ENCODE measurements around the gene C1QTNF9B. TPM values are rescaled to one million over a fixed set of nuclear protein-coding genes. Genes with fewer than 3 reads are reported as not detected.
A peak's percentile ranks its signal among the peaks of the same experiment; 100 is the strongest.

C1QTNF9B gene
- total RNA-seq, 1 donor from 2014 or later = not detected

- no peak for DNase-seq (ENCODE audit: low read depth)
Measured at GRCh38 chr13:23859455-23859854, 37.8 kb downstream of the C1QTNF9B start.

DNA sequence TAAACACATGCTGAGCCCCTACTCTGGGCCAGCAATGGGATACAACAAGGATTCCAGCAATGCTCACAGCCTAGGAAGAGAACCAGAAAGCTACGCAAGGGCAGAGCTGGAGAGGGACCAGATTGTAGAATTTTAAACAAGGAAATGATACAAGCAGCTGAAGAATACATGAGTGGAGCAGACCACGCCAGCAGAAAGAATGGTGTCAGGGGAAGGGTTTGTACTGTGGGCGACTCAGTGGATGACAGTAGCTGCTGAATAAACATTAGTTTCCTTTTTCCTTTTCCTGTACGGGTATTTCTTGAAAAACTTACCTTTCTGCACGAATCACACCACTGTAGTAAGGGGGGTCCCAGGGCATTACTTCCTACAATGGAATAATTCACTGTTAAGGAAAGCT is 38.8 kb downstream of the C1QTNF9B start:
- no peak for DNase-seq (ENCODE audit: low read depth)

DNA sequence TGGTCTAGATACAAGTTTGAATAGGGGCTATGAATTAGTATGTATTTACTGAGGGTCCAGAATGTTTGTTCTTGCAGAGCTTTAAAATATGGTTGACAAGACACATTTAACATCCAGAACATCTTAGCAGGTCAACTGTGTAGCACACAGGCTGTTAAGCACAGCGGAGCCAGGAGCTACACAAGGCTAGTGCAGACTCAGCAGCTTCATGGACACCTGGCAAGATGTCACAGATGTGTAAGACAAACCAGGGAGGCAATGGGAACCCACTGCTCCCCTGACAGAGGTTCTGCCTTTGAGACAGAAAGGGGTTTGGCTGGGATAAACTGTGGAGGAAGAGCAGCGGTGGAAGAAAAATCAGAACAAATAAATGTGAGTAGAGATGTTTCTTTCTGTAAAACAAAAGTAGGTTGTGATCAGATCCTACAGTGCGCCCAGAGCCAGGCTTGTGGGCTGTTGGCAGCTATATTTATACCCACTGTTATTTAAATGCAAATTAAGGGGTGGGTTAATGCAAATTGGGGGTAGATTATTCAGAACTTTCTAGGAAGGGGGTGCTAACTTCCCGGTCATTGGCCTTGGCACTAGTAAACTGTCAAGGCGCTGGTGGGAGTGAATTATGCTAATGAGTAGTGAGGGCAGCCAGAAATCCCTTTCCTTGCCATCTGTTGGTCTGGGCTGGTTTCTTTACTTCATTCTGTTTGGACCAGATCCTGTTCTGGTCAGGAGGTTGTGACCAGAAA is 41.1 kb downstream of the C1QTNF9B start:
- DNase-seq (ENCODE audit: low read depth) = peak; percentile 15

DNA sequence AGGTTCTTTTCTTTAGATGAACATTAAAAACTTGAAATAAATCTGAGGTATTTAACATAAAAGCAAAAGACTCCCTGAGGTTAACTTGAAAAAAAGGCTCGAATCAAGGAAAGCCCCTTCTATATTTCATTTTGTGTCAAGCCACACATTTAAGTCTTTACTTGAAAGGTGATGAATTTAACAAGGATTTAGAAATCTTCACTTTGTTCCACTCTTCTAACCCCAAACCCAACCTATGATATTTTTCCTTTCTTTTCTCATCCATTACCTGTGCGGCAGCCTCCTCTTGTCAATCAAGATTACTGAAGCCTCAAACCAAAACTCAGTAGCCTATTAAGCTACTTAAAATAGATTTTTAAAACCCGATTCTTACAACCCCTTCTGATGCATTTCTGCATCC is 41.9 kb downstream of the C1QTNF9B start:
- no peak for DNase-seq (ENCODE audit: low read depth)

DNA sequence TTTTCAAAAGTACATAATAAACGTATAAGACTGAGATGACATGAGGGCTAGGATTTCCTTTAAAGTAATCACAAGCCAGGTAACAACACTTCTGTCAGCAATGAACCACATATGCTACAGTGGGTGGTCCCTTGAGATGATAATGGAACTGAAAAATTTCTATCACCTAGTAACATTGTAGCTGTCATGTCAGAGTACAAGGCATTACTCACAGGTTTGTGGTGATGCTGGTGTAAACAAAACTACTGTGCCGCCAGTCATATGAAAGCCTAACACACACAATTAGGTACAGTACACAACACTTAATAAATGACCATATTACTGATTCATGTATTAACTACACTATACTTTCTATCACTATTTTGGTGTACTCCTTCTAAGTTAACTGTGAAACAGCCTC is 45.0 kb downstream of the C1QTNF9B start:
- DNase-seq (ENCODE audit: low read depth) = no peak

- no peak for DNase-seq (ENCODE audit: low read depth)
Measured at GRCh38 chr13:23851106-23851505, 46.2 kb downstream of the C1QTNF9B start.

DNA sequence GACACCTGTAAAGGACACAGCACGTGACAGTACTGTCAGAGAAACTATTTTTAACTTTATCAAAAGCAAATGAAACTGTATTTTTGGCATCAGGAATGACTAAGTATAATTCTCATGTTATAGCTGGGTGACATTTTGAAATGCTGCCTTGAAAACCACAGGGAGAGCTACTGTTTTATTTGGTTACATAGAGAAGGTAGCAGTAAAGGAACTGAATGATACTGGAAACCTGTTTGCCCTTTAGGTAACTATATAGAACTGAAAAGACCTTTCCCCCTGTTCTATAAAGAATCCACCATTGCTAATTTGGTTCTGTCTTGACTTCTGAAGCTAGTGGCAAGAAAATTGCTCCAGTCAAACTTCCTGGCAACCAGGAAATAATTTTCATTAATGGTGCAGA is 47.2 kb downstream of the C1QTNF9B start:
- no peak for DNase-seq (ENCODE audit: low read depth)

DNA sequence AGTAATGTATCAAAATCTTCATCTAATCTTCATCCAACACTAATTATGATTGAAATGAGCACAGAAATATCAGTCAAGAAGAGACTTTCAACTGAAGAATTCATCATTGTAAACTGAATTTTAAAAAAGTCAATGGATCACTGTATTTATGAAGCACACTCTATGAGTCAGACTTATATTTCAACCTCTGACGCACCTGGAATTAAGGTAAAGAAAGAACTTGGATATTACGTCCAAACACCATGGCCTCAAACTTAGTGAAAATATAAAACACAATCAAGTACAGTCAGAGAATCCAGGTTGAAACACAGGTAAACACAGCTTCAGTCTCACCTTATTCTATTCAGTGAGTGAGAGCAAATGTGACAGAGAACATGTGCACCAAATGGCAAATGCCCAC is 47.6 kb downstream of the C1QTNF9B start:
- DNase-seq (ENCODE audit: low read depth) = no peak

DNA sequence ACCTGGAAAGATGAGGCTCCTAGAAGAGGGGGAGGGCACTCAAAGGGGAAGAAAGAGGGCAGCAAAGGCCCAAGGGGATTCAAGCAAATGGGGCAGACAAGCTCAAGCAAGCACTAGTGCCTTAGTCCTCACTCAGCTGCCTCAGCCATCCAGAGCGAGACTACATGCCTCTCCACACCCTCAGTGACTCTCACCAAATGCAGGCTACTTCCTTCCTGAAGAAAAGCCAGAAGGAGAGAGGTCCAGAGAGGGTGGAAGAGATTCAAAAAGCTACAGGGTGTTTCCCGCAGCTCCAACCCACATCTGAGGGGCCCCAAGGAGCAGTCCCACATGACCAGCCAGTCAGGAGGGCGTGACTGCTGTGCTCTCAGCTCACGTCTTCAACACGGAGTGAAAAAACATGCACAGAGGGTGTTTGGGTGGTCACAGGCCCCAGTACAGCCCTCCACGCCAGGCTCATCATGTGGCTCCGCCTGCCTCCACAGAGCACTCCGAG is 48.6 kb downstream of the C1QTNF9B start:
- DNase-seq (ENCODE audit: low read depth) = no peak

GRCh38 chr13:23848019-23848418 is 49.3 kb downstream of the C1QTNF9B start:
- no peak for DNase-seq (ENCODE audit: low read depth)

DNA sequence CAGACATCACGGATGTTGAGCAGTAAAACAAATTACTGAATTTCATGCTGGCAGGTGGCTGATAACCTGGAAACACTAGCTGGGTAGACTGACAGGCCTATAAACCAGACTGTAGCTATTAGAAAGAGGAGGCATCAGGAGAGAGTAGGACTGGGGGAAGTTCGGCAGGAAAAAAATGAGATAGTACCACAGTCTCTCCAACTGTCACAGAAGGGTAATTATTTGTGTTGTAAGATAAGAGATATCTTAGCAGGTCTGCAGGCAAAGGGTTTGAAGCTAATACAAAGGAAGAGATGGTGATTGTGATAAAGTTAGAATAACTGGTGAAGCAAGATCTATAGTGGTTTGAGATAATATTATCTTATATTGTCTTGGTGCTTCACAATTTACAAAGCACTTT is 49.8 kb downstream of the C1QTNF9B start:
- no peak for DNase-seq (ENCODE audit: low read depth)

- DNase-seq (ENCODE audit: low read depth) = no peak
Measured at GRCh38 chr13:23845105-23845725, 52.1 kb downstream of the C1QTNF9B start.

DNA sequence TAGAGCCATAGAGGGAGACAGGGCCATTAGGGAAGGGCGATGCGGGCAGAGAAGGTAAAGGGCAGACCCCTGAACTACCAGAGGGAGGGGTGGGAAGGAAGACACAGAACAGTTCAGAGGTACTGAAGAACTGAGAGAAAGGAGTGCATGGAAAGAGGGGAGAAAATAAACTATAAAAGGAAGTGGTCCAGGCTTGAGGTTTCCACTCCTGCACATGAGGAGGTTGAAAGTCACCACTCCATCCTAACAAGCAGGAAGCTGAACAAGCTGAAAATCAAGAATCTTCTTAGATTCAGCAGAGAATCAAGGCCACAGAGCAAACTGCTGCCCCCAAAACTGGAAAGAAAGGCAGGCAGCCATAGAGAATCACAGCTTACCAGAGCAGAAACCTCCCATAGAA is 53.2 kb downstream of the C1QTNF9B start:
- DNase-seq (ENCODE audit: low read depth) = no peak

- no peak for DNase-seq (ENCODE audit: low read depth)
Measured at GRCh38 chr13:23843436-23843835, 53.9 kb downstream of the C1QTNF9B start.

DNA sequence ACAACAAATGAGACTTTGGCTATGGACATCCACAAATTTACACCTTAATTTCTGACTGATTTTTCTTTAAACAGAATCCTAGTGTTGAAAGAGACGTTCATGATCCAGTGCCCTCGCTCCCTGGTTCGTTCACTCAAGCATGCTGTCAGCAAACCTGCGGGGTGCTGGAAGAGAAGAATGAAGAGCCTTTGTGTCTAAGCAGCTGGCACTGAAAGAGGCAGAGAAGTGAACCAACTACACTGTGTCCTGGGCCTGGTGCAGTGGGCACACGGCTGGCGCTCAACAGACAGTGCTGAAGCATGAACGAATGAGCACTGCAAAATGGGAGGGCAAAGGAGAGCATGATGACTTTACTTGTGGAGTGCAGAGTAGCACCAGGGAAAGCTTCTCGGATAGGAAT is 54.9 kb downstream of the C1QTNF9B start:
- no peak for DNase-seq (ENCODE audit: low read depth)

Other genes starting within 250 kb of the C1QTNF9B start
- 18.3 and 19.9 TPM in 2 replicates for gene MIPEP, start 8.1 kb downstream of the C1QTNF9B start, total RNA-seq

All from myocyte (in vitro differentiated cells).